PC-3 (cell line): Measurements from ENCODE around the gene ADAM22. TPM values are rescaled to one million over a fixed set of nuclear protein-coding genes. Genes with fewer than 3 reads are reported as not detected.

Experiments
- ATAC-seq: fragments of 200-7000 bp; cut with Tn5 transposase; 2 replicates; pipeline ENCODE4 v1.9.1; 2020; ENCODE audit warnings: mild to moderate bottlenecking, moderate library complexity
- BruUV-seq: library from RNA; stranded (reverse); fragments of 400-500 nt; replicated peaks from 2 replicates; lab custom pipeline; 2021; lab: Mats Ljungman, UMichigan
- CTCF ChIA-PET: fragments of 300-600 bp; sonication (Branson Sonifier 250); formaldehyde crosslinking; loops from one replicate; lab custom pipeline; 2022; ENCODE audit warnings: antibody characterized with exemption; lab: Charles Lee
- POLR2A ChIA-PET: fragments of 300-600 bp; sonication (Branson Sonifier 250); formaldehyde crosslinking; loops from one replicate; lab custom pipeline; 2022; ENCODE audit warnings: antibody characterized with exemption; ENCODE audit not compliant: unreplicated experiment; lab: Charles Lee
- DNase-seq: peaks from one replicate; pipeline ENCODE4 v3.0.0-alpha.2; 2015
- H2AFZ ChIP-seq: fragments of 300-600 bp; sonication (generic); 2 replicates; pipeline ENCODE4 v1.6.0; 2016; ENCODE audit warnings: antibody characterized with exemption, low read length
- H3F3A ChIP-seq: fragments of 300-600 bp; sonication (generic); one replicate; pipeline ENCODE4 v1.6.0; 2017; ENCODE audit warnings: antibody characterized with exemption, low read length, control low read depth, mild to moderate bottlenecking; ENCODE audit not compliant: unreplicated experiment
- H3K27ac ChIP-seq: fragments of 300-600 bp; sonication (generic); 2 replicates; pipeline ENCODE4 v1.5.1; 2016; ENCODE audit warnings: mild to moderate bottlenecking, low read length
- H3K27me3 ChIP-seq: fragments of 300-600 bp; sonication (generic); 2 replicates; pipeline ENCODE4 v1.6.1; 2016; ENCODE audit warnings: low read length, mixed read lengths
- H3K36me3 ChIP-seq: fragments of 300-600 bp; sonication (generic); 2 replicates; pipeline ENCODE4 v1.6.1; 2016; ENCODE audit warnings: low read depth, mixed run types, low read length, mixed read lengths
- H3K4me1 ChIP-seq: fragments of 300-600 bp; sonication (generic); 2 replicates; pipeline ENCODE4 v1.5.1; 2016; ENCODE audit warnings: low read length; ENCODE audit not compliant: insufficient read depth
- H3K4me2 ChIP-seq: fragments of 300-600 bp; sonication (generic); 2 replicates; pipeline ENCODE4 v1.6.0; 2016; ENCODE audit warnings: low read length
- H3K4me3 ChIP-seq: fragments of 300-600 bp; sonication (generic); 2 replicates; pipeline ENCODE4 v1.5.1; 2016; ENCODE audit warnings: mild to moderate bottlenecking, low read length, mixed read lengths
- H3K79me2 ChIP-seq: fragments of 300-600 bp; sonication (generic); 2 replicates; pipeline ENCODE4 v1.6.1; 2017; ENCODE audit warnings: low read length, mixed read lengths
- H3K9ac ChIP-seq: fragments of 300-600 bp; sonication (generic); 2 replicates; pipeline ENCODE4 v1.6.0; 2016; ENCODE audit warnings: mild to moderate bottlenecking, low read length
- H3K9me2 ChIP-seq: fragments of 300-600 bp; sonication (generic); replicated peaks from 2 replicates; pipeline ENCODE4 v1.6.1; 2016; ENCODE audit warnings: mixed run types, low read length, mixed read lengths
- H3K9me3 ChIP-seq: fragments of 300-600 bp; sonication (generic); 2 replicates; pipeline ENCODE4 v1.6.1; 2016; ENCODE audit warnings: low read length, mixed read lengths
- H4K20me1 ChIP-seq: fragments of 300-600 bp; sonication (generic); 2 replicates; pipeline ENCODE4 v1.6.1; 2016; ENCODE audit warnings: low read length, mixed read lengths
- CTCF ChIP-seq: fragments of 300-600 bp; sonication (generic); conservative IDR thresholded peaks from 2 replicates; pipeline ENCODE4 v1.5.1; 2017; ENCODE audit warnings: antibody characterized with exemption, low read depth, mild to moderate bottlenecking, low read length
- EZH2 ChIP-seq: fragments of 300-600 bp; sonication (generic); IDR thresholded peaks from one replicate; pipeline ENCODE4 v1.6.1; 2017; ENCODE audit warnings: antibody characterized with exemption, mild to moderate bottlenecking, low read length; ENCODE audit not compliant: unreplicated experiment
- EZH2phosphoT487 ChIP-seq: fragments of 300-600 bp; sonication (generic); IDR thresholded peaks from 2 replicates; pipeline ENCODE4 v1.6.1; 2018; ENCODE audit warnings: mild to moderate bottlenecking, antibody characterized with exemption, low read length, borderline replicate concordance
- intact Hi-C: fragments of 100-400 bp; cut with micrococcal nuclease; formaldehyde crosslinking; loops from 2 replicates; pipeline ENCODE4 v1.9.0; 2023
- total RNA-seq: library from RNA; depleted of rRNA; stranded (reverse); fragments of >200 nt; gene quantifications from 2 replicates; pipeline ENCODE4 v1.2.3, GENCODE V29; 2014

ADAM22 gene
- total RNA-seq, 1 experiment from 2014 or later, result 4.4 TPM

DNA sequence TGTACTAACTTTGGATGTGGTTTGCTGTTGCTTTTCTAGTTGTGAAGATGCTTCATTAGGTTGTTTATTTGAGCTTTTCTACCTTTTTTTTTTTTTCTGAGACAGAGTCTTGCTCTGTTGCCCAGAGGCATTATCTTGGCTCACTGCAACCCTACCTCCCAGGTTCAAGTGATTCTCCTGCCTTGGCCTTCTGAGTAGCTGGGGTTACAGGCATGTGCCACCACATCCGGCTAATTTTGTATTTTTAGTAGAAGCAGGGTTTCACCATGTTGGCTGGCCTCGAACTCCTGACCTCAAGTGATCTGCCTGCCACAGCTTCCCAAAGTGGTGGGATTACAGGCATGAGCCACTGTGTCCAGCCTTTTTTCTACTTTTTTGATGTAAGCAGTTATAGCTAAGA, 93.7 kb downstream of the ADAM22 start:
- no peak overlapping the region for H3K27ac ChIP-seq
- no peaks in the 10 kb centered on the region for H3K36me3 ChIP-seq
- H3K9ac ChIP-seq, result no peak overlapping the region
- no peak overlapping the region for H3K4me3 ChIP-seq
- no peaks in the 10 kb centered on the region for H3K79me2 ChIP-seq
- H3K27me3 ChIP-seq, result no peaks in the 10 kb centered on the region
- POLR2A ChIA-PET, result no interaction called here
- DNase-seq (no peak), ATAC-seq (no peak)
- no peak overlapping the region for H2AFZ ChIP-seq
- H4K20me1 ChIP-seq, result no peaks in the 10 kb centered on the region
- H3K9me3 ChIP-seq, result no peaks in the 10 kb centered on the region; the same call in 1 of the 2 replicates
- H3F3A ChIP-seq, result no peaks in the 10 kb centered on the region
- H3K4me1 ChIP-seq, result no peaks in the 10 kb centered on the region
- intact Hi-C loops, result no loop called here
- TF ChIP-seq CTCF (no peak), EZH2 (no peak), EZH2phosphoT487 (no peak)
- BruUV-seq, result no TSS peak
- no peak overlapping the region for H3K4me2 ChIP-seq
- CTCF ChIA-PET, result no interaction called here
- H3K9me2 ChIP-seq, result no peaks in the 10 kb centered on the region

DNA sequence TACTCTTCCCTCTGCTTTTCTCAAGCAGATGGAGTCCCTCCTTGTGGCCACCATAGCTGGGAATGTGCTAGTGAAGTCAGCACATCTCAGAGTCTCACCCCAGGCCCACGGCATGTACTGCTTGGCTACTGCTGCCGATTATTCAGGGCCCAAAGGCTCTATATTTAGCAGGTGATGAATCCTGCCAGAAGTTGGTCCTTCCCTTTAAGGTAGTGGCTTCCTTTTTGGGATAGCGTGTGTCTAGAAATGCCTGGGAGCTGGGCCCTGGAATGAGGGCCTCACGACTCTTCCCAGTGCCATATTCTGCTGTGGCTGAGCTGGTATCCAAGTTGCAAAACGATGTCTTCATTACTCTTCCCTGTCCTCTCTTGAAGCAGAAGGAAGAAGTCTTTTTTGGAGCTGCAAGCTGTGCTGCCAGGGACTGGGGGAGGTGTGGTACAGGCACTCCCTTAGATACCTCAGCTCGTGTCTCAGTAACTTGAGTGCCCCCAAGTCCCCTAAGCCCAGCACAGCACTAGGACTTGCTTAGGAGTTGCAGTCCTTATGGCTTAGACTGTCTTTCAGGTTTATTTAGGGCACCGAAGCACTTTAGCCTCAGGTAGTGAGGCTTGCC, 100.1 kb downstream of the ADAM22 start:
- no peak for ATAC-seq
- Histone ChIP-seq H3K9me2 (no peaks in the 10 kb centered on the region), H2AFZ (no peak overlapping the region), H3K79me2 (no peaks in the 10 kb centered on the region), H3F3A (no peaks in the 10 kb centered on the region), H4K20me1 (no peaks in the 10 kb centered on the region), H3K4me2 (no peak overlapping the region), H3K9ac (no peak overlapping the region), H3K9me3 (no peaks in the 10 kb centered on the region; the same call in 1 of the 2 replicates), H3K27ac (no peak overlapping the region), H3K4me3 (no peak overlapping the region), H3K4me1 (no peaks in the 10 kb centered on the region), H3K36me3 (no peaks in the 10 kb centered on the region), H3K27me3 (no peaks in the 10 kb centered on the region)
- ChIA-PET POLR2A (no interaction called here), CTCF (no interaction called here)
- BruUV-seq, result no TSS peak
- intact Hi-C loops, result no loop called here
- no peak for DNase-seq
- TF ChIP-seq CTCF (no peak), EZH2phosphoT487 (no peak), EZH2 (no peak)

DNA sequence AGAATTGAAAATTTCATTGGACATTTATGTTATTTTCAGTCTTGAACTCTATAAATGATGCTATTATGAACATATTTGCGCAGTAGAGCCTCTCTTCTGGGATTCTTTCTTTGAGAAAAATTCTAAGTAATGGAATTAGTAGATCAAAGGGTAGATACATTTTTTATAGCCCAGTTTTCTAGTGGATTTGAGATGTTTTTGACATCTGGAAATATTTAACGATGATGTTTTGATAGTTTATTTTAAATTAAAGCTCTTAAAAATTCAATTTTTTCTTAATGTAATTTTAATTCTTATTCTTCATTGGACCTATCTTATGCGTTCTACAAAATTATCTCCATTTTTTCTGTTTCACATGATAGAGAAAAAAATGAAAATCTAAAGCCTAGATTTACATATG, 103.0 kb downstream of the ADAM22 start:
- ChIA-PET POLR2A (no interaction called here), CTCF (no interaction called here)
- no peak for TF ChIP-seq CTCF
- TF ChIP-seq EZH2phosphoT487, result no peak
- no peak for TF ChIP-seq EZH2
- H3K9me2 ChIP-seq, result no peaks in the 10 kb centered on the region
- no peaks in the 10 kb centered on the region for H3K79me2 ChIP-seq
- H3K27me3 ChIP-seq, result no peaks in the 10 kb centered on the region
- H3K9me3 ChIP-seq, result no peaks in the 10 kb centered on the region; the same call in 1 of the 2 replicates
- no peak overlapping the region for H2AFZ ChIP-seq
- no peaks in the 10 kb centered on the region for H4K20me1 ChIP-seq
- no peaks in the 10 kb centered on the region for H3K36me3 ChIP-seq
- DNase-seq (no peak), ATAC-seq (no peak)
- no peaks in the 10 kb centered on the region for H3F3A ChIP-seq
- no peak overlapping the region for H3K9ac ChIP-seq
- H3K27ac ChIP-seq, result no peak overlapping the region
- intact Hi-C loops, result no loop called here
- H3K4me1 ChIP-seq, result no peaks in the 10 kb centered on the region
- no TSS peak for BruUV-seq
- H3K4me3 ChIP-seq, result no peak overlapping the region
- no peak overlapping the region for H3K4me2 ChIP-seq
